H1 (cell line): ENCODE data around the gene SCYL2. TPM values are rescaled to one million over a fixed set of nuclear protein-coding genes. Genes with fewer than 3 reads are reported as not detected.

ENCODE experiments used
- CHD7 ChIP-seq: fragments of 300-600 bp; sonication (generic); IDR thresholded peaks from 2 replicates; pipeline ENCODE4 v1.7.1; 2012; ENCODE audit warnings: low read length, moderate library complexity, mild to moderate bottlenecking, inconsistent platforms; ENCODE audit not compliant: insufficient replicate concordance
- TAF1 ChIP-seq: IDR thresholded peaks from 2 replicates; pipeline ENCODE4 v1.6.1; 2011; ENCODE audit warnings: mild to moderate bottlenecking, low read depth, low read length
- polyA plus RNA-seq, 7 experiments: library from polyadenylated mRNA; depleted of rRNA in 3 of 7; stranded (reverse) in 5 of 7; unstranded in 2 of 7; fragments of >200 nt in 5 of 7; fragments of 200-250 nt in 2 of 7; gene quantifications; 1 replicate in 5 of 7; 2 replicates in 1 of 7; 4 replicates in 1 of 7; pipeline versions ENCODE4 v1.2.1 to v1.2.3, GENCODE V29; 2011 to 2013; ENCODE audit warnings: missing spikeins in 2 of 7, mixed read lengths in 2 of 7
- total RNA-seq: library from RNA; stranded (reverse); fragmentation: NEBNext Ultra II Directional; extraction: Animal tissue kit (Norgen Biotek cat#: 25700); gene quantifications from 2 replicates; pipeline ENCODE4 v1.2.1, GENCODE V29; 2021

The SCYL2 gene
- total and polyA plus RNA-seq, 2 of the 8 experiments (the other 6 are each of a cell fraction or from before 2014, with no cell fraction given), result 8.9 to 48.7 TPM

GRCh38 chr12:100258127-100258526 is 8.8 kb upstream of the SCYL2 start (continued):
- TF ChIP-seq CHD7, result no peak
- no peak for TF ChIP-seq TAF1
